HCEC 1CT (cell line): ENCODE measurements around the gene S100A7.
"Not testable (repeated sequence)": the region's sequence is repeated elsewhere in the genome, so short reads cannot be mapped to it uniquely, and the experiment has no call there.

Source experiments
- DNase-seq: peaks from one replicate; pipeline ENCODE4 v3.0.0-alpha.2; 2017

S100A7 gene

GRCh38 chr1:153429266-153430165 lies 30.9 kb downstream of the S100A7 start:
- no peak for DNase-seq

DNA sequence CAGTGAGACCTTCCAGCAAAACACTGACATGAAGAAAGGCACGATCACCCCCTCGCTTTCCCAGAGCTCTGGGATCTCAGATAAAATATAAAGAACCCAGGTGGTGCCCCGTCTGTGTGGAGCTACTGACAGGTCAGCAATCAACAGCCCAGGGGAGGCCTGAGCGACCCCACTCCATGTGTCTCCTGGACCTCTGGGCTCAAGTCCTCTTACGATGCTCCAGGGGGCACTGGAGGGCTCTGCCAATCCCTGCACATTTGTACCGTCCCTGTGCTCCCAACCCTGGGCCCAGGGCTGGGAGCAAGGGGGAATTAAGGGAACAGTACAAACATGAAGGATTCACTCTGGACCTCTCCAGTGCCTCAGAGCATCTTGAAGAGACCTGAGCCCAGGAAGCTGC lies 31.7 kb downstream of the S100A7 start:
- no peak for DNase-seq

- DNase-seq, result no peak
Observed at GRCh38 chr1:153428073-153428638, 32.3 kb downstream of the S100A7 start.

- no peak for DNase-seq
Observed at GRCh38 chr1:153426809-153427208, 33.6 kb downstream of the S100A7 start.

DNA sequence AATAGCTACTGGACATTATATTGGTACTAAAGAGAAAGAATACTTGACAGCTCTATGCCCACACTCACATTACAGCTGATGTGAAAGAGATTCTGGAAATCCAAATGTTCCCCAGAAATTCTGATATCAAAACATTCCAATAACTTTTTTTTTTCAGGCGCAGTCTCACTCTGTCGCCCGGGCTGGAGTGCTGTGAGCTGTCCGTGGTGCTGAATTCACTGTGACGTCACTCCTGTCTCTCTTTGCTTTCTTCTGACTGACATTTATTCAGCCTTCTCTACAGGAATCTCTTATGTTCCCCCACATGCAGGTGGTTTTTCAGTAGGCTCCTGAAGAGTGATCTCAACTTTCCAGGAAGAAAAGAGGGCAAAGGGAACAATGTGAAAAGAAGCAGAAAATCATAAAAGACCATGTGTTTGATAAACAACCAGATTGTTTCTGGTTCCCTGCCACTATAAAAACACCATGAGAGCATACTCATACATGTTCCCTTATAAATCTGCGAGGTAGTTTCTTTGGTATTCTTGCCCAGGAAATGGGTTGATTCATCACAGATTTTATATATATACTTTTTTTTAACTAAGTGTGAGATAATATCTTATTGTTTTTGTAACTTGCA lies 37.9 kb downstream of the S100A7 start:
- peak; percentile 37 for DNase-seq

- DNase-seq, result no peak
Observed at GRCh38 chr1:153420306-153420705, 40.1 kb downstream of the S100A7 start.

DNA sequence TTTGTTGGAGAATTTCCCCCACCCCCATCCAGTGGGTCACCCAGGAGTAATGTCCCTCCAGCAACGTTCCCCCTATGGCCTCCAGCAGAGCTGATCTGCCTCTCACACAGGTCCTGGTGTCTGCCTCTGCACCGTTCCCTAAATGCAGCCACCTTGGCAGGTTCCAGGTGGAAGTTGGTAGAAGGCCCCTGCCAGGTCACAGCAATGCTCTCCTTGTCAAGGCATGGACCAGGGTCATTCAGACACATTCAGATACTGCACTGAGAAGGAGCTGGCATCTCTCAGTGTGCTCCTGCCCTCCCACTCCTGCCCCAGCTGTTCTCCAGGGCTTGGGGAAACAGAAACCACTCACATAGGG lies 41.0 kb downstream of the S100A7 start:
- DNase-seq, result not testable (repeated sequence)

GRCh38 chr1:153418758-153419435 lies 41.6 kb downstream of the S100A7 start:
- not testable (repeated sequence) for DNase-seq

DNA sequence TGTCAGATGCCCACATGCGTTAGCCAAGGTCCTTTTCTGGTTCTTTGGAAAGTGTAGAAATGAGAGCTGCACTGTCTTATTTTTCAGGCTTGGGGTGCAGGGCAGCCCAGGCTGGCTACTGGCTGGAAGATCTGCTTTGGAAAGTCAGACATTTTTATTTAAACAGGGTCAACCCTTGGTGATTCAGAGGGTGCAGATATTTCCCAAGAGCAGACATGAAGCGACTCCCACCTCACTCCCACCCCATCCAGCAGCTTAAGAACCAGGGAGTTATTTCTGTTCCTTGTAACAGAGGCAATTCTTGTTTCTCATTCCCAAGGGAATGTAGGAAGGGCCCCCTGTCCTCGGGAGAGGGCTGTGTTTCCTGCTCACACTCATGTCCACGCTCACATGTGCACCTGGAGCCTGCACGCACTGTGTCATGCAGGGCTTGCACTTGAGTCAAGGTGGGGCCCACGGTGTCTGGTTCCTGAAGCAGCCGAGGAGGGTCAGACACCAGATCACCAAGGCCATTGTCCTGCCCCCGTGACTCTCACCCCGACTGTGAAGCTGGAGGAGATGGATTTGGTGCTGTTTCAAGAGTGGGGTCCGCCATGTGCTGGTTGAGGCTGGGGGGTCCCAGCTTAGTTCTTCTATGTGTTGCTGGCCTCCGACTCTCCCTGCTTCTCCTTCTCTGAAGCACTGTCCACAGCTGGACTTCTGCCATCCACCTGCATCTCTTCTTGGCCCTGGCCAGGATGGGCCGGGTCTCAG lies 43.1 kb downstream of the S100A7 start:
- no peak for DNase-seq

- DNase-seq, result no peak
Observed at GRCh38 chr1:153415850-153416570, 44.4 kb downstream of the S100A7 start, which contains the start of gene S100A7A. TSS of gene S100A7A (plus strand) at chr1:153416520. CDS start at chr1:153418083, 1,563 bp downstream.

- DNase-seq, result not testable (repeated sequence)
Observed at GRCh38 chr1:153413961-153414360, 46.5 kb downstream of the S100A7 start.
